Activated CD4-positive, CD25-positive, alpha-beta regulatory T cell treated with anti-CD3 and anti-CD28 coated beads, Interleukin-2, amount 50 U/mL, for 16 hours (primary cell): Measurements from ENCODE around the gene TMEM150A.
A peak's percentile ranks its signal among the peaks of the same experiment; 100 is the strongest.
"Not testable (repeated sequence)": the region's sequence is repeated elsewhere in the genome, so short reads cannot be mapped to it uniquely, and the experiment has no call there.

Experiments
- DNase-seq: peaks from one replicate; pipeline ENCODE4 v3.0.0-alpha.2; 2020; ENCODE audit warnings: low read depth, low spot score

The TMEM150A gene

GRCh38 chr2:85611705-85612587 lies 9.4 kb upstream of the TMEM150A start, which contains the start of gene C2orf68:
Gene C2orf68 (minus strand): TSS chr2:85612066. CDS start chr2:85611984, 82 bp downstream.
- DNase-seq: peak; percentile 65

GRCh38 chr2:85611217-85611704 lies 8.8 kb upstream of the TMEM150A start:
- no peak for DNase-seq

GRCh38 chr2:85607268-85608215 lies 5.0 kb upstream of the TMEM150A start:
- no peak for DNase-seq

- DNase-seq: no peak
Measured at GRCh38 chr2:85606116-85606455, 3.6 kb upstream of the TMEM150A start.

- DNase-seq: no peak
Measured at GRCh38 chr2:85605406-85606115, 3.1 kb upstream of the TMEM150A start.

- no peak for DNase-seq
Measured at GRCh38 chr2:85604568-85605339, 2.3 kb upstream of the TMEM150A start.

GRCh38 chr2:85604133-85604444 lies 1.6 kb upstream of the TMEM150A start:
- not testable (repeated sequence) for DNase-seq

- no peak for DNase-seq
Measured at GRCh38 chr2:85601771-85602475, 575 bp downstream of the TMEM150A start.

GRCh38 chr2:85600951-85601770 lies 1.3 kb downstream of the TMEM150A start:
- no peak for DNase-seq

- no peak for DNase-seq
Measured at GRCh38 chr2:85600235-85600575, 2.3 kb downstream of the TMEM150A start.

GRCh38 chr2:85599468-85600234 lies 2.8 kb downstream of the TMEM150A start:
- DNase-seq: no peak

- no peak for DNase-seq
Measured at GRCh38 chr2:85598594-85599340, 3.7 kb downstream of the TMEM150A start.

- DNase-seq: no peak
Measured at GRCh38 chr2:85597241-85597640, 5.3 kb downstream of the TMEM150A start.

- DNase-seq: no peak
Measured at GRCh38 chr2:85596486-85597143, 5.9 kb downstream of the TMEM150A start.

GRCh38 chr2:85596026-85596333 lies 6.5 kb downstream of the TMEM150A start:
- DNase-seq: no peak

- peak; percentile 86 for DNase-seq
Measured at GRCh38 chr2:85595301-85596025, 7.0 kb downstream of the TMEM150A start, which contains the start of gene RNF181. Gene RNF181 (plus strand): TSS chr2:85595745. CDS start chr2:85595764, 19 bp downstream.
